KMS-11 (cell line): ENCODE measurements around the gene PVR.

Source experiments
- H2AFZ ChIP-seq: fragments of 200-600 bp; sonication (generic); 2 replicates; pipeline ENCODE4 v1.6.1; 2016; ENCODE audit warnings: antibody characterized with exemption, mixed run types, low read depth
- H3K27ac ChIP-seq: fragments of 200-600 bp; sonication (generic); 2 replicates; pipeline ENCODE4 v1.6.1; 2016; ENCODE audit warnings: mild to moderate bottlenecking, mixed run types
- H3K27me3 ChIP-seq: fragments of 200-600 bp; sonication (generic); 2 replicates; pipeline ENCODE4 v1.6.1; 2017; ENCODE audit warnings: mild to moderate bottlenecking, low read depth, mixed run types, moderate library complexity; ENCODE audit not compliant: insufficient read depth
- H3K36me3 ChIP-seq: fragments of 200-600 bp; sonication (generic); 2 replicates; pipeline ENCODE4 v1.6.1; 2017; ENCODE audit warnings: mild to moderate bottlenecking, mixed run types; ENCODE audit not compliant: insufficient read depth
- H3K4me1 ChIP-seq: fragments of 200-600 bp; sonication (generic); 2 replicates; pipeline ENCODE4 v1.6.1; 2016; ENCODE audit warnings: mild to moderate bottlenecking, low read depth, mixed run types; ENCODE audit not compliant: poor library complexity, severe bottlenecking
- H3K4me2 ChIP-seq: fragments of 200-600 bp; sonication (generic); 2 replicates; pipeline ENCODE4 v1.7.0; 2016; ENCODE audit warnings: mild to moderate bottlenecking, mixed run types
- H3K4me3 ChIP-seq: fragments of 200-600 bp; sonication (generic); IDR thresholded peaks from 2 replicates; pipeline ENCODE4 v1.6.1; 2017; ENCODE audit warnings: low read depth, low read length, mixed read lengths; ENCODE audit not compliant: insufficient read depth
- H3K79me2 ChIP-seq: fragments of 200-600 bp; sonication (generic); 2 replicates; pipeline ENCODE4 v1.6.1; 2016; ENCODE audit warnings: low read depth, mixed run types; ENCODE audit not compliant: insufficient read depth
- H3K9ac ChIP-seq: fragments of 200-600 bp; sonication (generic); 2 replicates; pipeline ENCODE4 v1.6.1; 2016; ENCODE audit warnings: mild to moderate bottlenecking, mixed run types
- H4K20me1 ChIP-seq: fragments of 200-600 bp; sonication (generic); 2 replicates; pipeline ENCODE4 v1.6.1; 2016; ENCODE audit warnings: mild to moderate bottlenecking, mixed run types; ENCODE audit not compliant: insufficient read depth
- CTCF ChIP-seq: fragments of 200-600 bp; sonication (generic); conservative IDR thresholded peaks from 2 replicates; pipeline ENCODE4 v1.6.1; 2017; ENCODE audit warnings: low read depth, mild to moderate bottlenecking, antibody characterized with exemption, low read length, moderate library complexity, mixed read lengths

Gene PVR

GRCh38 chr19:44690131-44690440 is 46.4 kb downstream of the PVR start:
- peak overlapping the region; percentile 70; the same call in 1 of the 2 replicates for H3K4me2 ChIP-seq
- no peak overlapping the region for H3K4me3 ChIP-seq
- peaks cover 65% of the 10 kb centered on the region for H3K4me1 ChIP-seq
- H3K9ac ChIP-seq = no peak overlapping the region
- no peaks in the 10 kb centered on the region for H3K27me3 ChIP-seq
- no peaks in the 10 kb centered on the region for H3K79me2 ChIP-seq
- no peaks in the 10 kb centered on the region for H4K20me1 ChIP-seq
- H3K36me3 ChIP-seq = no peaks in the 10 kb centered on the region
- H3K27ac ChIP-seq = peak overlapping the region; percentile 50; the same call in 1 of the 2 replicates
- H2AFZ ChIP-seq = no peak overlapping the region
- TF ChIP-seq CTCF = no peak

- peak overlapping the region; percentile 31 for H2AFZ ChIP-seq
- no peak overlapping the region for H3K4me3 ChIP-seq
- H3K9ac ChIP-seq = peak overlapping the region; percentile 28; the same call in 1 of the 2 replicates
- peaks cover 65% of the 10 kb centered on the region for H3K4me1 ChIP-seq
- no peaks in the 10 kb centered on the region for H4K20me1 ChIP-seq
- H3K27me3 ChIP-seq = no peaks in the 10 kb centered on the region
- H3K79me2 ChIP-seq = no peaks in the 10 kb centered on the region
- peak overlapping the region; percentile 91 for H3K4me2 ChIP-seq
- TF ChIP-seq CTCF = no peak
- no peaks in the 10 kb centered on the region for H3K36me3 ChIP-seq
- peak overlapping the region; percentile 78 for H3K27ac ChIP-seq
These were observed 48.6 kb downstream of the PVR start for GRCh38 chr19:44692379-44692721.

GRCh38 chr19:44694184-44694579 is 50.5 kb downstream of the PVR start:
- H2AFZ ChIP-seq = no peak overlapping the region
- no peaks in the 10 kb centered on the region for H3K79me2 ChIP-seq
- H3K9ac ChIP-seq = no peak overlapping the region
- no peaks in the 10 kb centered on the region for H3K36me3 ChIP-seq
- no peaks in the 10 kb centered on the region for H4K20me1 ChIP-seq
- H3K27me3 ChIP-seq = no peaks in the 10 kb centered on the region
- peak; percentile 64 for TF ChIP-seq CTCF
- H3K4me2 ChIP-seq = no peak overlapping the region
- peaks cover 54% of the 10 kb centered on the region for H3K4me1 ChIP-seq
- no peak overlapping the region for H3K4me3 ChIP-seq
- H3K27ac ChIP-seq = no peak overlapping the region

- Histone ChIP-seq H3K4me3 (no peak overlapping the region), H3K27ac (no peak overlapping the region), H3K9ac (no peak overlapping the region), H2AFZ (no peak overlapping the region), H4K20me1 (no peaks in the 10 kb centered on the region), H3K4me2 (no peak overlapping the region), H3K79me2 (no peaks in the 10 kb centered on the region), H3K36me3 (no peaks in the 10 kb centered on the region), H3K27me3 (no peaks in the 10 kb centered on the region), H3K4me1 (peaks cover 41% of the 10 kb centered on the region)
- no peak for TF ChIP-seq CTCF
These were observed 53.4 kb downstream of the PVR start for GRCh38 chr19:44696939-44697669.
